ENCODE data around the gene FBXL12.
"Not testable (repeated sequence)": the region's sequence is repeated elsewhere in the genome, so short reads cannot be mapped to it uniquely, and the experiment has no call there.

DNA sequence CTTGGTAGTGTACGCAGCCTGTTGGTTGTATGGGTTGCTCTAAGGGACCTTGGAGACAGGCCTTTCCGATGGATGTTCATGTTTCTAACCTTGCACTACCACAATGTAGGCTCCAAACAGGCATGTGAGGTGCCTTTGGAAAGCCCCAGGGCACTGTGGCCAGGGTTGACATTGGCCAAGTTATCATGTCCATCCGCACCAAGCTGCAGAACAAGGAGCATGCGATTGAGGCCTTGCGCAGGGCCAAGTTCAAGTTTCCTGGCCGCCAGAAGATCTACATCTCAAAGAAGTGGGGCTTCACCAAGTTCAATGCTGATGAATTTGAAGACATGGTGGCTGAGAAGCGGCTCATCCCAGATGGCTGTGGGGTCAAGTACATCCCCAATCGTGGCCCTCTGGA lies 1.2 kb upstream of the FBXL12 start:
- TF ChIP-seq, protein P1, sequence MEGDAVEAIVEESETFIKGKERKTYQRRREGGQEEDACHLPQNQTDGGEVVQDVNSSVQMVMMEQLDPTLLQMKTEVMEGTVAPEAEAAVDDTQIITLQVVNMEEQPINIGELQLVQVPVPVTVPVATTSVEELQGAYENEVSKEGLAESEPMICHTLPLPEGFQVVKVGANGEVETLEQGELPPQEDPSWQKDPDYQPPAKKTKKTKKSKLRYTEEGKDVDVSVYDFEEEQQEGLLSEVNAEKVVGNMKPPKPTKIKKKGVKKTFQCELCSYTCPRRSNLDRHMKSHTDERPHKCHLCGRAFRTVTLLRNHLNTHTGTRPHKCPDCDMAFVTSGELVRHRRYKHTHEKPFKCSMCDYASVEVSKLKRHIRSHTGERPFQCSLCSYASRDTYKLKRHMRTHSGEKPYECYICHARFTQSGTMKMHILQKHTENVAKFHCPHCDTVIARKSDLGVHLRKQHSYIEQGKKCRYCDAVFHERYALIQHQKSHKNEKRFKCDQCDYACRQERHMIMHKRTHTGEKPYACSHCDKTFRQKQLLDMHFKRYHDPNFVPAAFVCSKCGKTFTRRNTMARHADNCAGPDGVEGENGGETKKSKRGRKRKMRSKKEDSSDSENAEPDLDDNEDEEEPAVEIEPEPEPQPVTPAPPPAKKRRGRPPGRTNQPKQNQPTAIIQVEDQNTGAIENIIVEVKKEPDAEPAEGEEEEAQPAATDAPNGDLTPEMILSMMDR (tag by site-specific recombination; IDR thresholded peaks at IDR 0.05) = not testable (repeated sequence)
- TF ChIP-seq, protein P2, sequence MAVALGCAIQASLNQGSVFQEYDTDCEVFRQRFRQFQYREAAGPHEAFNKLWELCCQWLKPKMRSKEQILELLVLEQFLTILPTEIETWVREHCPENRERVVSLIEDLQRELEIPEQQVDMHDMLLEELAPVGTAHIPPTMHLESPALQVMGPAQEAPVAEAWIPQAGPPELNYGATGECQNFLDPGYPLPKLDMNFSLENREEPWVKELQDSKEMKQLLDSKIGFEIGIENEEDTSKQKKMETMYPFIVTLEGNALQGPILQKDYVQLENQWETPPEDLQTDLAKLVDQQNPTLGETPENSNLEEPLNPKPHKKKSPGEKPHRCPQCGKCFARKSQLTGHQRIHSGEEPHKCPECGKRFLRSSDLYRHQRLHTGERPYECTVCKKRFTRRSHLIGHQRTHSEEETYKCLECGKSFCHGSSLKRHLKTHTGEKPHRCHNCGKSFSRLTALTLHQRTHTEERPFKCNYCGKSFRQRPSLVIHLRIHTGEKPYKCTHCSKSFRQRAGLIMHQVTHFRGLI (tag by site-specific recombination; IDR thresholded peaks at IDR 0.05) = not testable (repeated sequence)
- not testable (repeated sequence) for TF ChIP-seq BCL11B (tag by site-specific recombination; IDR thresholded peaks at IDR 0.05; ENCODE audit: low read depth); ZNF146 (tag by site-specific recombination; IDR thresholded peaks at IDR 0.05); ZNF660 (tag by site-specific recombination; IDR thresholded peaks at IDR 0.05); ZNF707 (tag by site-specific recombination; IDR thresholded peaks at IDR 0.05); ZNF391 (tag by site-specific recombination; IDR thresholded peaks at IDR 0.05; ENCODE audit: borderline replicate concordance, low read depth); ZNF24 (tag by site-specific recombination; IDR thresholded peaks at IDR 0.05)
